Stimulated activated CD4-positive, alpha-beta T cell treated with anti-CD3 and anti-CD28 coated beads, TNF-alpha, amount 100 ng/mL, for 1 hour (primary cell): ENCODE results near the gene FREM1.

Experiments used
- DNase-seq, 3 donors: peaks; one replicate each; pipeline ENCODE4 v3.0.0-alpha.2; 2020; ENCODE audit warnings: low read depth in 3 of 3, low spot score in 1 of 3

The FREM1 gene

GRCh38 chr9:14766299-14766698, 143.9 kb downstream of the FREM1 start:
- no peak for DNase-seq

- no peak for DNase-seq
These were observed 148.6 kb downstream of the FREM1 start for GRCh38 chr9:14761584-14761983.

- no peak for DNase-seq
These were observed 150.2 kb downstream of the FREM1 start for GRCh38 chr9:14760060-14760459.

GRCh38 chr9:14756291-14756690, 153.9 kb downstream of the FREM1 start:
- DNase-seq, result no peak

GRCh38 chr9:14752871-14753270, 157.4 kb downstream of the FREM1 start:
- no peak for DNase-seq

- no peak for DNase-seq
These were observed 158.0 kb downstream of the FREM1 start for GRCh38 chr9:14752271-14752670.

GRCh38 chr9:14750821-14751220, 159.4 kb downstream of the FREM1 start:
- DNase-seq, result no peak

- DNase-seq, result no peak
These were observed 160.5 kb downstream of the FREM1 start for GRCh38 chr9:14749741-14750211.

- DNase-seq, result no peak
These were observed 161.9 kb downstream of the FREM1 start for GRCh38 chr9:14748373-14748772.

GRCh38 chr9:14747111-14747510, 163.1 kb downstream of the FREM1 start:
- DNase-seq, result no peak

GRCh38 chr9:14746626-14747025, 163.6 kb downstream of the FREM1 start:
- no peak for DNase-seq

- no peak for DNase-seq
These were observed 165.5 kb downstream of the FREM1 start for GRCh38 chr9:14744768-14745167.

GRCh38 chr9:14741369-14741768, 168.9 kb downstream of the FREM1 start:
- no peak for DNase-seq

- no peak for DNase-seq
These were observed 177.1 kb downstream of the FREM1 start for GRCh38 chr9:14733133-14733532.

GRCh38 chr9:14731294-14731981, 178.8 kb downstream of the FREM1 start:
- DNase-seq, result no peak

GRCh38 chr9:14730461-14730898, 179.7 kb downstream of the FREM1 start:
- DNase-seq, result no peak

GRCh38 chr9:14723301-14723700, 186.9 kb downstream of the FREM1 start:
- DNase-seq, result no peak

GRCh38 chr9:14722391-14723035, 187.7 kb downstream of the FREM1 start, which contains the start of gene CER1:
Gene CER1 (minus strand): TSS chr9:14722733. CDS start chr9:14722672, 61 bp downstream.
- DNase-seq, result no peak

GRCh38 chr9:14719231-14719923, 190.9 kb downstream of the FREM1 start:
- DNase-seq, result no peak

- no peak for DNase-seq
These were observed 195.1 kb downstream of the FREM1 start for GRCh38 chr9:14715102-14715501.

- DNase-seq, result no peak
These were observed 197.0 kb downstream of the FREM1 start for GRCh38 chr9:14713187-14713767.

- DNase-seq, result no peak
These were observed 199.4 kb downstream of the FREM1 start for GRCh38 chr9:14710804-14711203.
